Endothelial cell of umbilical vein (primary cell): ENCODE results near the gene SLC5A4. TPM values are rescaled to one million over a fixed set of nuclear protein-coding genes. Genes with fewer than 3 reads are reported as not detected.

ENCODE experiments used
- BruUV-seq: library from RNA; stranded (reverse); fragments of 400-500 nt; replicated peaks from 2 replicates; lab custom pipeline; 2021; lab: Mats Ljungman, UMichigan
- CTCF ChIA-PET: fragments of 300-600, 350-600 bp; sonication (Branson Sonifier 250); formaldehyde crosslinking; loops from one replicate; lab custom pipeline; 2021; ENCODE audit warnings: antibody characterized with exemption, inconsistent platforms; lab: Charles Lee
- POLR2A ChIA-PET: fragments of 300-600, 350-600 bp; sonication (Branson Sonifier 250); formaldehyde crosslinking; loops from one replicate; lab custom pipeline; 2021; ENCODE audit warnings: antibody characterized with exemption, inconsistent platforms; lab: Charles Lee
- DNase-seq: peaks from one replicate; pipeline ENCODE4 v3.0.0-alpha.2; 2011; ENCODE audit warnings: low read depth, low spot score
- FAIRE-seq: peaks from 2 replicates; lab custom pipeline; 2011; peaks lifted over from hg19 to GRCh38; lab: Jason Lieb, UNC
- H2AFZ ChIP-seq: 2 replicates; pipeline ENCODE4 v1.6.0; 2012; ENCODE audit warnings: low read depth, low read length, control low read depth, inconsistent platforms
- H3K27ac ChIP-seq: 2 replicates; pipeline ENCODE4 v1.5.1; 2011; ENCODE audit warnings: low read depth, mild to moderate bottlenecking, control low read depth, low read length, moderate library complexity; ENCODE audit not compliant: insufficient read depth
- H3K27me3 ChIP-seq, 2 experiments: 2 replicates each; pipeline versions ENCODE4 v1.6.0 to v1.6.1; 2011; ENCODE audit warnings: low read length in 2 of 2, mixed read lengths in 1 of 2; ENCODE audit not compliant: control insufficient read depth in 2 of 2, insufficient read depth in 2 of 2
- H3K36me3 ChIP-seq, 2 experiments: 2 replicates in 1 of 2; 3 replicates in 1 of 2; pipeline ENCODE4 v1.5.1; 2011; ENCODE audit warnings: low read length in 2 of 2, mild to moderate bottlenecking in 1 of 2, moderate library complexity in 1 of 2; ENCODE audit not compliant: control insufficient read depth in 2 of 2, insufficient read depth in 2 of 2; ENCODE audit errors: extremely low read depth in 1 of 2
- H3K4me1 ChIP-seq: 3 replicates; pipeline ENCODE4 v1.5.1; 2011; ENCODE audit warnings: mild to moderate bottlenecking, low read length; ENCODE audit not compliant: control insufficient read depth, insufficient read depth; ENCODE audit errors: extremely low read depth
- H3K4me2 ChIP-seq: 2 replicates; pipeline ENCODE4 v1.6.1; 2011; ENCODE audit warnings: low read length, control low read depth, mixed read lengths; ENCODE audit not compliant: insufficient read depth
- H3K4me3 ChIP-seq, 3 experiments: fragments of 200-600 bp in 1 of 3; sonication (generic), shearing (Covaris generic) in 1 of 3; replicated peaks in 1 of 3; 2 replicates each; pipeline ENCODE4 v1.5.1; 2011 to 2016; ENCODE audit warnings: control low read depth in 3 of 3, low read length in 3 of 3, mild to moderate bottlenecking in 2 of 3, inconsistent platforms in 1 of 3, low read depth in 1 of 3, moderate library complexity in 1 of 3; ENCODE audit not compliant: insufficient read depth in 1 of 3
- H3K79me2 ChIP-seq: 2 replicates; pipeline ENCODE4 v1.6.0; 2012; ENCODE audit warnings: low read length, inconsistent platforms; ENCODE audit not compliant: control insufficient read depth, insufficient read depth
- H3K9ac ChIP-seq: replicated peaks from 2 replicates; pipeline ENCODE3; 2011; ENCODE audit warnings: low read length, control low read depth; ENCODE audit not compliant: insufficient read depth; ENCODE audit errors: extremely low read depth
- H3K9me1 ChIP-seq: replicated peaks from 3 replicates; pipeline ENCODE4 v1.6.0; 2011; ENCODE audit warnings: mild to moderate bottlenecking, low read length; ENCODE audit not compliant: control insufficient read depth, insufficient read depth; ENCODE audit errors: extremely low read depth
- H3K9me3 ChIP-seq: replicated peaks from 2 replicates; pipeline ENCODE4 v1.5.1; 2012; ENCODE audit warnings: low read length, inconsistent platforms; ENCODE audit not compliant: control insufficient read depth, insufficient read depth
- H4K20me1 ChIP-seq: replicated peaks from 2 replicates; pipeline ENCODE3; 2011; ENCODE audit warnings: mild to moderate bottlenecking, low read length; ENCODE audit not compliant: control insufficient read depth, insufficient read depth; ENCODE audit errors: extremely low read depth
- EZH2 ChIP-seq: IDR thresholded peaks from 2 replicates; pipeline ENCODE4 v1.6.1; 2012; ENCODE audit warnings: borderline replicate concordance, low read depth, mild to moderate bottlenecking, moderate library complexity, low read length, inconsistent platforms; ENCODE audit not compliant: severe bottlenecking
- FOS ChIP-seq: IDR thresholded peaks from 2 replicates; pipeline ENCODE4 v1.6.1; 2011; ENCODE audit warnings: mild to moderate bottlenecking, low read length, moderate library complexity, borderline replicate concordance; ENCODE audit not compliant: insufficient read depth
- GATA2 ChIP-seq: IDR thresholded peaks from 2 replicates; pipeline ENCODE4 v1.7.0; 2011; ENCODE audit warnings: low read depth, mild to moderate bottlenecking, moderate library complexity, mixed read lengths, low read length; ENCODE audit not compliant: insufficient read length, insufficient read depth
- JUN ChIP-seq: IDR thresholded peaks from 2 replicates; pipeline ENCODE4 v1.6.1; 2011; ENCODE audit warnings: borderline replicate concordance, low read depth; ENCODE audit not compliant: insufficient read length, insufficient read depth
- MYC ChIP-seq: IDR thresholded peaks from one replicate; pipeline ENCODE4 v1.6.1; 2011; ENCODE audit warnings: mild to moderate bottlenecking, low read depth, low read length
- POLR2A ChIP-seq: IDR thresholded peaks from 2 replicates; pipeline ENCODE4 v1.6.1; 2012; ENCODE audit warnings: low read depth, mild to moderate bottlenecking, control low read depth, low read length
- POLR2AphosphoS5 ChIP-seq: IDR thresholded peaks from 2 replicates; pipeline ENCODE4 v1.6.1; 2012; ENCODE audit warnings: low read depth, mild to moderate bottlenecking, control low read depth, low read length, moderate library complexity; ENCODE audit not compliant: insufficient read depth
- dilution Hi-C: fragments of 300-500 bp; cut with MboI; formaldehyde crosslinking; loops from one replicate; pipeline ENCODE4 v1.15.0; 2019; ENCODE audit warnings: low sequenced_read_pairs; ENCODE audit not compliant: extremely low pct_ligation_motif_present
- intact Hi-C: fragments of 100-400 bp; cut with micrococcal nuclease; formaldehyde crosslinking; loops from one replicate; pipeline ENCODE4 v1.10.0; 2022
- polyA plus RNA-seq, 4 experiments: library from polyadenylated mRNA; depleted of rRNA in 3 of 4; stranded (reverse) in 3 of 4; unstranded in 1 of 4; fragments of >200 nt; gene quantifications; 2 replicates each; pipeline versions ENCODE4 v1.2.1 to v1.2.3, GENCODE V29; 2011 to 2012; ENCODE audit warnings: missing spikeins in 1 of 4
- small RNA-seq: library from RNA; depleted of rRNA; stranded (forward); fragments of <200 nt; gene quantifications from one replicate; pipeline ENCODE3, GENCODE V24; 2012; ENCODE audit warnings: low replicate concordance, low read depth; ENCODE audit not compliant: insufficient read depth, insufficient read length
- total RNA-seq: library from RNA; stranded (reverse); gene quantifications from 2 replicates; pipeline ENCODE4 v1.2.3, GENCODE V29; 2021
- TF ChIP-seq, protein P1 (sequence below): IDR thresholded peaks from 2 replicates; pipeline ENCODE4 v1.6.1; 2011; ENCODE audit not compliant: insufficient read depth, insufficient read length
- TF ChIP-seq, protein P2 (sequence below), 2 donors: IDR thresholded peaks; 1 replicate in 1 of 2; 2 replicates in 1 of 2; pipeline ENCODE4 v1.5.1; 2011; ENCODE audit warnings: low read length in 2 of 2, mild to moderate bottlenecking in 2 of 2, moderate library complexity in 2 of 2, control low read depth in 1 of 2, inconsistent platforms in 1 of 2, low read depth in 1 of 2; ENCODE audit not compliant: insufficient read depth in 1 of 2; ENCODE audit errors: extremely low read depth in 1 of 2

SLC5A4 gene
- total and polyA plus RNA-seq, 2 donors (not counting 3 experiments of a cell fraction or from before 2014, with no cell fraction given): 1.5 to 2.8 TPM

DNA sequence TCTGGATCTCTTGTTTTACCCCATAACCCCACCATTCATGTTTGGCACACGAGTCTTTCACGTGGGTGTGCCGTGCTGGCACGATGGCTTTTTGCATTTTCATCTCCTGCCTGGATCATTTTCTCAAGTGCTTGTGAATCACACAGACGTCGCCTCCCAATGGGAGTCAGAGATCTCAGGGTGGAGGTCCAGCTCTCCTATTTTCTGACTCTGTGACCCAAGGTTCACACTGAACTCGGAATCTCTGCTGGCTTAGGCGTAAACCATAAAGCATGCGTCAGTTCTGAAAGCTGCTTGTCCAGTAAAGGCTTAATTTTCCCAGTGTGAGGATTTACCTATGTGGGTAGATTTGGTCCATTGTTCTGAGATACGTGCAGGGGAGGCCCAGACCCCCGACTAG, 80.0 kb downstream of the SLC5A4 start:
- H3K27me3 ChIP-seq: peaks cover 5 to 11% of the 10 kb centered on the region in 2 experiments
- no peaks in the 10 kb centered on the region for H3K9me3 ChIP-seq
- intact Hi-C loops (no loop called here), dilution Hi-C loops (no loop called here)
- TF ChIP-seq, protein P1, sequence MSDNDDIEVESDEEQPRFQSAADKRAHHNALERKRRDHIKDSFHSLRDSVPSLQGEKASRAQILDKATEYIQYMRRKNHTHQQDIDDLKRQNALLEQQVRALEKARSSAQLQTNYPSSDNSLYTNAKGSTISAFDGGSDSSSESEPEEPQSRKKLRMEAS: no peak
- TF ChIP-seq POLR2A (no peak), POLR2AphosphoS5 (no peak), GATA2 (no peak), MYC (no peak), EZH2 (no peak), JUN (no peak), FOS (no peak)
- TF ChIP-seq, protein P2, sequence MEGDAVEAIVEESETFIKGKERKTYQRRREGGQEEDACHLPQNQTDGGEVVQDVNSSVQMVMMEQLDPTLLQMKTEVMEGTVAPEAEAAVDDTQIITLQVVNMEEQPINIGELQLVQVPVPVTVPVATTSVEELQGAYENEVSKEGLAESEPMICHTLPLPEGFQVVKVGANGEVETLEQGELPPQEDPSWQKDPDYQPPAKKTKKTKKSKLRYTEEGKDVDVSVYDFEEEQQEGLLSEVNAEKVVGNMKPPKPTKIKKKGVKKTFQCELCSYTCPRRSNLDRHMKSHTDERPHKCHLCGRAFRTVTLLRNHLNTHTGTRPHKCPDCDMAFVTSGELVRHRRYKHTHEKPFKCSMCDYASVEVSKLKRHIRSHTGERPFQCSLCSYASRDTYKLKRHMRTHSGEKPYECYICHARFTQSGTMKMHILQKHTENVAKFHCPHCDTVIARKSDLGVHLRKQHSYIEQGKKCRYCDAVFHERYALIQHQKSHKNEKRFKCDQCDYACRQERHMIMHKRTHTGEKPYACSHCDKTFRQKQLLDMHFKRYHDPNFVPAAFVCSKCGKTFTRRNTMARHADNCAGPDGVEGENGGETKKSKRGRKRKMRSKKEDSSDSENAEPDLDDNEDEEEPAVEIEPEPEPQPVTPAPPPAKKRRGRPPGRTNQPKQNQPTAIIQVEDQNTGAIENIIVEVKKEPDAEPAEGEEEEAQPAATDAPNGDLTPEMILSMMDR (IDR thresholded peaks at IDR 0.05; ENCODE audit: extremely low read depth in 1 of 2, insufficient read depth in 1 of 2, low read depth in 1 of 2, low read length in 2 of 2): no peak
- FAIRE-seq (no peak), DNase-seq (no peak)
- H3K36me3 ChIP-seq: no peaks in the 10 kb centered on the region
- no peak overlapping the region for H3K9ac ChIP-seq
- no TSS peak for BruUV-seq
- H3K4me1 ChIP-seq: no peaks in the 10 kb centered on the region
- no peak overlapping the region for H2AFZ ChIP-seq
- no peaks in the 10 kb centered on the region for H4K20me1 ChIP-seq
- no peaks in the 10 kb centered on the region for H3K9me1 ChIP-seq
- no peak overlapping the region for H3K4me2 ChIP-seq
- CTCF ChIA-PET: no interaction called here
- POLR2A ChIA-PET: no interaction called here
- H3K79me2 ChIP-seq: no peaks in the 10 kb centered on the region
- no peak overlapping the region for H3K4me3 ChIP-seq
- H3K27ac ChIP-seq: no peak overlapping the region

Small RNA genes lying within 50 kb of the gene (small RNA-seq; reads per million reads assigned to genes)
- not detected for gene RF02171

Other genes with a start within 250 kb of the SLC5A4 start
- not detected in 2 replicates for gene SLC5A1, start 212.1 kb downstream of the SLC5A4 start, total RNA-seq
- gene SLC5A1, start 212.1 kb downstream of the SLC5A4 start, polyA plus RNA-seq: not detected in 2 replicates
- gene C22orf42, start 96.0 kb downstream of the SLC5A4 start, total RNA-seq: not detected in 2 replicates
- not detected in 2 replicates for gene C22orf42, start 96.0 kb downstream of the SLC5A4 start, polyA plus RNA-seq
- not detected in 2 replicates for gene RFPL2, start 50.3 kb downstream of the SLC5A4 start, total RNA-seq
- not detected in 2 replicates for gene RFPL2, start 50.3 kb downstream of the SLC5A4 start, polyA plus RNA-seq
- gene RFPL3, start 102.5 kb upstream of the SLC5A4 start, total RNA-seq: not detected in 2 replicates
- gene RFPL3, start 102.5 kb upstream of the SLC5A4 start, polyA plus RNA-seq: not detected in 2 replicates
- 97.4 and 98.7 TPM in 2 replicates for gene RTCB, start 156.9 kb upstream of the SLC5A4 start, total RNA-seq
- gene RTCB, start 156.9 kb upstream of the SLC5A4 start, polyA plus RNA-seq: 85.2 and 100 TPM in 2 replicates
- gene BPIFC, start 209.1 kb upstream of the SLC5A4 start, total RNA-seq: not detected in 2 replicates
- not detected in 2 replicates for gene BPIFC, start 209.1 kb upstream of the SLC5A4 start, polyA plus RNA-seq
- gene FBXO7, start 219.5 kb upstream of the SLC5A4 start, total RNA-seq: 79.0 and 81.1 TPM in 2 replicates
- gene FBXO7, start 219.5 kb upstream of the SLC5A4 start, polyA plus RNA-seq: 112 TPM in 2 replicates